HG03064 (cell line): ENCODE data around the gene HIVEP3.

Experiments used
- ATAC-seq: cut with Tn5 transposase; IDR thresholded peaks from one replicate; pipeline ENCODE4 v1.9.1; 2021; ENCODE audit warnings: low read depth; ENCODE audit not compliant: unreplicated experiment

HIVEP3 gene

DNA sequence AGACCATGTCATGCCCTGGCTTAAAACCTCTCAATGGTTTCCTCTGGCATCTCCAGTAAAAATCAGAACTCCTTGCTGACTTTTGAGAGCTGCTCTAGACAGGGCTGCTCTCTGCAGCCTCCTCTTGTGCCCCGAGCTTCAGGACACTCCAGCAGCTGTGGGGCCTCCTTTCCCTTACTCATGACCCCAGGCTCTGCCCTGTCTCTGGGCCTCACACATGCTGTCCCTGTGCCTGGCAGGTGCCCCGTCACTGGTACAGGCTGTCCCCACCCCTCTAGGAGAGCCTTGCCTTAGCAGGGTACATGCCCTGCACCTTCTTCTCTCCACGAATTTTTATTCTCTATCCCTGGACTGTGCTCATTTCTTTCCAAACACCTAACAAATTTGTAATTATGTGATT is 43.2 kb downstream of the HIVEP3 start:
- no peak for ATAC-seq

DNA sequence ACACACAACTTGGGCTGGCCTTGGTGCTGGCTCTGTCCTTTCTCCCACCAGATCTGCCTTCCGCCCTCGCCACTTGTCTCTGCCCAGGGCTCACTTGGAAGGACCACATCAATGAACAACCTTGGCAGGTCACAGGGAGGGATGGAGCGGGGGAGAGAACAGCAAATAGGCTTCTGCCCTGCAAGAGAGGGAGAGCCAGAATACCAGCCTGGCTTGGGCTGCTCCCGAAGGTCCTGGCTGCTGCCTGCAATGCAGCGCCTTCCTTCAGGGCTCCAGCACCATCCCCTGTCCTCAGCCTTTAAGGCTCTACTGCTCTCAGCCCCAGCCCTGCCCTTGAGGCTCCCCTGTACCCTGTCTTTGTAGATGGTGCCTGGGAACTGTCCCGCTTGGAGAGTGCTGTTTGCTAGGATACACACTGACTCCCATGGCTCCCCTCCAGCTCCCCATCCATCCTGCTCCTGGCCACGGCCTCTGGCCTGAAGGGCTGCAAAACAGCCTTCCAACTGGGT is 43.8 kb downstream of the HIVEP3 start:
- ATAC-seq = no peak

DNA sequence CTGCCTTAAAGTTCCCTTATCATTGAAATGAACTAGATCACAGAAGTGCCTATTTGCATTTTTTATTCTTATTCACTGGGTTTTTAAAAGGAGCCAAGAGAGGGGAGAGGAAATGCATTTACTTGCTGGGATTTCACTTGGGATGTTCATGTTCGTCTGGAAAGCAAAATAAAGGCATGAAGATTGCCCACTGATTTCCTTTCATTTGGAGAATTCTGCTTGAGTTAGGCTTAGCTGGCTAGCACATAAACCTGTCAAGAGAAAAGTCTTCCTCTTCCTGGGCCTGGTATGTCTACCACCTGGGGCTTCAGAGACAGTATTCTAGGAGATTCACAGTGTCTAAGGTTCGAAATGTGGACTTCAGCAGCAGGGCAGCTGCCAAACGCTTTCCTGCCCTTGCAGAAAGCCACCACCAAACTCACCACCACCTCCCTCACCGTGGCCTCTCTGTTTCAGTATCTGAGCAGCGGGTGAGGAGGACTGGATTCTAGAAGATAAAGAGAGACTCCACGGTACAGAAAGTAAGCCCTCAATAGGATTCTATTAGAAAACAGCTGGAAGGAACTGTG is 44.5 kb downstream of the HIVEP3 start:
- ATAC-seq = no peak

DNA sequence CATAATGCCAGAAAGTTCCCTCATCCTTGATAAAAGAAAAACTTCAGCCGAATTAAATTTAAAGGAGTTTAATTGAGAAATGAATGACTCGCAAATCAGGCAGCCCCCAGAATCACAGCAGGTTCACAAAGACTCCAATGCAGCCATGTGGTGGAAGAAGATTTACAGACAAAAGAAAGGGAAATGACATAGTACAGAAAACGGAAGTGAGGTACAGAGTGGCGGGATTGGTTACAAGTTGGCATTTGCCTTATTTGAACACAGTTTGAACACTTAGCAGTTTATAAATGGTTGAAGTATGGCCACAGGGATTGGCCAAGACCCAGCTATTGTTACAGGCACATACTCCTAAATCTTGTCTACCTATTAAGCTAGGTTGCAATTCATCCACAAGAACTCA is 46.6 kb downstream of the HIVEP3 start:
- ATAC-seq = no peak

DNA sequence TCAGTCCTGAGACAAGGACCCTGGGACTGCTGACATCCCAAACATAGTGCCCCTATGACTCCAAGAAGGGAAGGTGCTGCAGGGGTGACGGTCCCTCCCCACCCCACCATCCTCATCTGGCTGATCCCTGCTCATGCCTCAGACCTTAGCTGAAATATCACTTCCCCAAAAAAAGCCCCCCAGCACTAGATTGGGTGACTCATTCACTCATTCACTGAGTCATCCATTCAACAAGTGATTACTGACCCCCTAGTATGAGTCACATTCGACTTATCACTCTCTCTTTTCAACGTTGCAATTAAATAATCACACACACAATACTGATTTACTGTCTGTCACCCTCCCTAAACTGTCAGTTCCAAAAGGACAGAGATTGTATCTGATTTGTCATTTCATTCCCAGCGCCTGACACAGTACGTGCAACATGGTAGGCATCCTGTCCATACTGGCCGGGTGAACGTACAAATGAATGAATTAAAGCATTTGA is 48.6 kb downstream of the HIVEP3 start:
- no peak for ATAC-seq

DNA sequence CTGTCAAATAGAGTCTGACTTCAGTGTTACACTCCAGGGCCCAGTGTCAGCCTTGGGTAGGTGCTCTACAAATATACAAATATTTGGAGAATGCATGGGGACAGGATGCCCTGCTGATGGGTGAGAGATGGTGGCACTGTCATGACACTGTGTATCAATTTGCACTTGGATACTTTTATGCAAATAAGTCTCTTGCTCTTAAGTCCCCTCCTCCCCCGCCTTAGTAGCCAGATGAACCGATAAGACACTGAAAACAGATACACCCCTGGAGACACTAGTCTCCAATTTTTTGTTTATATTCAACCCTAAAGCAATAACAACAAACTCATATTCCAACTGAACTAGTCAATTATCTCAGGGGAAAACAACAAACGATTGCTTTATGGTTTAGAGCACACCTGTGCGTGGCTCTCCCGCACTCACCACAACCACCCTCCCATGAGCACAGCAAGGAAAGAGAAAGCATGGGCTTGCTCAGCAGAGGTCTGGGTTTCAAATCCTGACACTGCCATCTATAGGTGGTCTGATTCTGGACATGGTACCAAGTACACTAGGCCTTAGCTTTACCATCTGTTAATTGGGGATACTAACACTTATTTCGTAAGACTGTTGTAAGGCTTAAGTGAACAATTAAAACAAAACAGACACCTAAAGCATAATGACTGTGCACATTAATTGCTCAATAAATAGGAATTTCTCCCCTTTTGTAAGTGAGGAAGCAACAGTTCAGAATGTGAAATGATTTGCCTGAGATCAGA is 50.3 kb downstream of the HIVEP3 start:
- no peak for ATAC-seq

DNA sequence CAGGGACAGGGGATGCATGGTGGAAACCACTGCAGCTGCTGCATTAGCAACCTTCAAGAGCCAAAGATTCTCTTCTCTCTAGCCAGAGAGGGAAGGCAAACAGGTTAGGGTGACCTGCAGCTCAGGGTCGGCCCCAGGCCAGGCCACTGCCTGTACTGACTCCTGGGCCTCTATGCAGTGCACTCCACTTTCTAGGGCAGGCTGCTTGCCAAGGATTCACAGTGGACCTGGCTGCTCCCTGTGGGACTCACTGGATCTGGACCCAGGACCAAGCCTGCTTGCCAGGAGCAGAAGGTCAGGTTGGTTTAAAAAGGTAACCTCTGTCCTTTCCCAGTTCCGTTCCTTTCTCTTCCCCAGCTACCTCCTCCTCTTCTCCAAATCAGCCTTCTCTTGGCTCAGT is 52.4 kb downstream of the HIVEP3 start:
- no peak for ATAC-seq

DNA sequence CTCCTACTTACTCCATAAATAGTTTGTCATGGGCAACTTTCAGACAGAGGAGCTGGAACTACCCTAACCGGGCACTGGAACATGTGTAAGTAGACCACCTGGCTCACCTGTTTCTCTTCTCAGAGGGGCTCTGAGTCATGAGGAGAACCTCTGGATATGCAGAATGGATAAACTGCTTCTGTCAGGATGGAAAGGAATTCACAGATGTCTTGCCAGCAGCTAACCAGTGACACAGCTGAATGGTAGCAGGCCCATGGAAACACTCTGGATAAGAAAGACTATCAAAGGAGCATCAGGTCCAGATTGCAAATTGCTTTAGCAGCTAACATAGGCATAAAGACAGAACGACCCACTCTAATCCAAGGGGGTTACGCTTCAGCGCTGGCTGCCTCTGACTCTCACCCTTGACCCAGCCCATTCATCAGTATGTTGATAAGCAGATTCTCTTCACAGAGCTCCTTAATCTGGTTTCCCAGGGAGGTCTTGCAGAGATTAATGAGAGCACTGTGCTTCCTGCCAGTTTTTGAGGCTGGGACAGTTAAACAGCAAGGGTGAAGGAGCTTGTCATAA is 54.2 kb downstream of the HIVEP3 start:
- no peak for ATAC-seq

DNA sequence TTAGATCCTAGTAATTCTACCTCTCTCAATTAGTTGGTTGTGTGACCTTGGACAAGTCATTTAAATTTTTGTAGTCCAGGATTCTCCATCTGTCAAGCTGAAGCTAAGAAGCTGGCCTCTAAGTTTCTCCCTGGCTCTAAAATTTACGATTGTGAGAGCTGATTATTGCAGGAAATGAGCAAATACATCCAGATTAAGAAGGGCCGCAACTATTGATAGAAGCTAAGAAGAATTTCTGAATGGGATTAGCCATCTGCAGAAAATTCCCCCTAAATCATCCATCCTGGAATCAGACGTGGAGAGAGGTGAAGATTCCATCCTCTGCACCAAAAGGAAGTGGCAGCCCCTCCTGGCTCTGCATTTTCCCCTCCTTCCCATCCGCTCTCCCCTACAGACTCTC is 55.0 kb downstream of the HIVEP3 start:
- no peak for ATAC-seq

DNA sequence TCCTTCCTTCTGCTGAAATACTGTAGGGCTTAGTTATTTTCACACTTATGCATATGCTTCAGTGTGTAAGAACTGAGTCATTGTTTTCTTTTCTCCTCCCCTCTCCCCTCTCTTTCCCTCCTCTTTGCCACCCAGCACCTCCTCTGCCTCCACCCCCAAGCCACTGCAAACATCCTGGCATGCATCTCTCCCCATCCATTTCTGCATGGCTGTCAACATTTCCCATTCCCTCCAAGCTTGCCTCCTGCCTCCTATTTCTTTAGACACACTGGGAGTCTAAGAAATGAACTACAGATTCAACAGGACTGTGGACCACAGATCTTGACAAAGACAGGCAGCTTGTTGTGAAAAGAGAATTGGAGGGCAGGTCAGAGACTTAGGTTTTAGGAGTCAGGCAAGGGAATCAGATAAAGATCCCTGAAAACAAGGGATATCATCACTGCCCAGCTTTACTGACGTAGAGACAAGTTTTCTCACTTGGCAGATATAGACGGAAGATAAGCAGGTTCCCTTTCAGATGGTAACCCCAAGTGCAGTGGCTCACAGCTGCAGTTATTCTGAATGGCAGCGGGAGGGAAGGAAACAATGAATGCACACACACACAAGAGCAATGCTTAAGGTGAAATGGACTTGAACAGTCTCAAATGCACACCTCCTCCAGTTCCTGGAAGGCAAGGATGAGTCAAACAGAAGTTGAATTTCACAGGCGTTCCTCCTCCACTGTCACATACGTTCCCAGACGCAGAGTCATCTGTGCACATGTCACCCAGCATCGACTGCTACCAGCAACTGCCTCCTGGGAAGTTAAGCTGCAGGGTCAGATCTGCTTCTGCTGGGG is 56.1 kb downstream of the HIVEP3 start:
- ATAC-seq = no peak

DNA sequence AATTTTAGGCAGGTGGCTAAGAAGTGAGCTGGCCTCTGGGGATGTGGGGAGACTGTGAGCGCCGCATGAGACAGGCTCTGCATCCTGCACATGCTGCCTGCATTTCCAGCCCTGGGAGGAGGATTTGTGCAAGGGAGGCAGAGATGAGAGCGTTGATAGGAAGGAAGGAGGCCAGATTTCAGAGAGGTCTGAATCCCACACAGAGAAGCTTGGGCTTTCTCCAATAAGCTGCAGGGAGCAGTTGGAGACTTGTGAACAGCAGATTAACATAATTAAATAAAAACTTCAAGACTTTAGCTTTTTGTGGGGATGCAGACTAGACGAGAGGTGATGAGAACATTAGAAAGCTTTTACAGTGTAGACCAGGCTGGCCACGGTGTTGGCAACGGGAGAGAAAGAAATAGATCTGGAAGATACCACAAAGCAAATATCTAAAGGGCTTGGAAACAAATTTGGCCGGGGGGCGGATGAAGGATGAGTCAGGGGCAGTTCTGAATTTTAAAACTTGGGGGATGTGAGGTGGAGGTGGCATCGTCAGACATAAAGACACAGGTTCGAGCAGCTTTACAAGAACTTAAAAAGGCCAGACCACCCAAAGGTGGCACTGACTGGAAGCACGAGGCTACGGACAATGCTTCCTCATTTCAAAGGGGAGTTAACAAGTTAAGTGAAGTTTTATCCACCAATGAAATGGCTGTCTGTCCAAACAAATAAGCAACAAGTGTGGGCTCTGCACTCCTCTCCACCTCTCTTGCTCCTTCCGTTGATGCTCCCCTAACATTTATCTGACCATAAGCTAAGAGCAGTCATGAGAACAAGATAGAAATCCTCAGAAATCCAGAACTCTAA is 57.0 kb downstream of the HIVEP3 start:
- ATAC-seq = no peak

DNA sequence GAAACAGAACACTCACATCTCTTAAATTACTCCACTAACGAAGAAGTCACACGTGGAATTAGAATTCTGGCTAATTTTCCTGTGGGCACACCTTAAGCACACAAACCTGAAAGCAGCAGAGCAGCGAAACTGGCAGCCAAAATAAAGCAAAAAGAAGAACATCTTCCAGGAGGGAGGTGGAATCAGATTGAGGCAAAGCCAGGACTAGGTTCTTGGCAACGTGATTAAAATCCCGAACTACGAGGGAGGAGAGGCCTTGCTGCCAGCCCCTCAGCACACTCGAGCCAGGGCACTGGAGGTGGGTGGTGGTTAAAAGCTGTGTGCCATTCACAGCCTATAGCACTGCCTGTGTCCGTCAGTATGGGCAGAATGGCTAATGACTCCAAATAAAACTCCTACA is 58.0 kb downstream of the HIVEP3 start:
- ATAC-seq = no peak

DNA sequence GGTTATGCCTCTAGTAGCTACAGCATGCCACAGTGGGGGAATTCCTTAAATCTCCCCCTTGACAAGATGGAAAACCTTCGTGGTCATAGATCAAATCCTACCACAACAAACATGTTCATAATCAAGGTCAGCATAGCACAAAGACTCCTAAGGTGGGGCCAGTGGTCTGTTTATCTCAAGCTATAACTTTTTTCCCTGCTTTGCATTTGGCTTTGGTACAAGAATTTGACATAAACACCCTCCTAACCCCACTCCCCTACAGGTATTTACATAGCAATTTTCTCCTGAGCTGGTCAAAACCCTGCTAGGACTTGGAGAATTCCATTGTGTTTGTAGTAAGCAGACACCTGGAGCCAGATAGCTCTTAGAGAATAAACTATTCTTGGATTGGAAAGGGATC is 58.5 kb downstream of the HIVEP3 start:
- ATAC-seq = no peak

DNA sequence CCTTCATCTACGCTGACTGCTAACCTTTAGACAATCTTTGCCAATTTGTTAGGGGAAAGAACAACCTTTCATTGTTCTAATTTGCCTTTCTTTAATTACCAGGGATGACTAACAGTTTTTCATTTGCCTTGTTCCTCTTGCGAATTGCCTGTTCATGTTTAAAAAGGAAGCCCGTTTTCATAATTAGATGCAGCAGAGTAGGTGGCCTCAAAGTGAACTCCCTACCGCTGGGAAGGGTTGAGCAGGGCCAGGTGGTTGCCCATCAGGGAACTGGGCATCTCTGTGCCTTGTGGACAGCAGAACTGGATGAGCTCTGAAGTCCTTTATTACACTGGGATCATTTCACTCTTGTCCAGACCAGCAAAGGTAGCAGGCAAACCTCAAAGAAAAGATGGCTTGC is 59.0 kb downstream of the HIVEP3 start:
- ATAC-seq = no peak

DNA sequence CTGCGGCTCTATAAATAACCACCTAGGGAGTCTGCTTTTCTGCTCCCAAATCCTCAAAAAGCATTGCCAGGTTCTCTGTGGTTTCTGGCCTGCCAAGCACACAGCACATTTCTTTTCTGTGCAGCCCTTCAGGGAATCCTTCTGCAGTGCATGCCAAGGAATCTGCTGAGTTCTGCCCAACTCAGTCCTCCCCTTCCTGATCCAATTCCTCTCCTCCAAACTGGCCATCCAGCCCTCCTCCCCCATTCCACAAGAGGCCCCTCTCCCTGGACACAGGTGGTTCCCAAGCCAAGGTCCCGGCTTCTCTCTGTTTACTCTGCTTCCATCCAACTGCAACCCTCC is 61.8 kb downstream of the HIVEP3 start:
- ATAC-seq = no peak

DNA sequence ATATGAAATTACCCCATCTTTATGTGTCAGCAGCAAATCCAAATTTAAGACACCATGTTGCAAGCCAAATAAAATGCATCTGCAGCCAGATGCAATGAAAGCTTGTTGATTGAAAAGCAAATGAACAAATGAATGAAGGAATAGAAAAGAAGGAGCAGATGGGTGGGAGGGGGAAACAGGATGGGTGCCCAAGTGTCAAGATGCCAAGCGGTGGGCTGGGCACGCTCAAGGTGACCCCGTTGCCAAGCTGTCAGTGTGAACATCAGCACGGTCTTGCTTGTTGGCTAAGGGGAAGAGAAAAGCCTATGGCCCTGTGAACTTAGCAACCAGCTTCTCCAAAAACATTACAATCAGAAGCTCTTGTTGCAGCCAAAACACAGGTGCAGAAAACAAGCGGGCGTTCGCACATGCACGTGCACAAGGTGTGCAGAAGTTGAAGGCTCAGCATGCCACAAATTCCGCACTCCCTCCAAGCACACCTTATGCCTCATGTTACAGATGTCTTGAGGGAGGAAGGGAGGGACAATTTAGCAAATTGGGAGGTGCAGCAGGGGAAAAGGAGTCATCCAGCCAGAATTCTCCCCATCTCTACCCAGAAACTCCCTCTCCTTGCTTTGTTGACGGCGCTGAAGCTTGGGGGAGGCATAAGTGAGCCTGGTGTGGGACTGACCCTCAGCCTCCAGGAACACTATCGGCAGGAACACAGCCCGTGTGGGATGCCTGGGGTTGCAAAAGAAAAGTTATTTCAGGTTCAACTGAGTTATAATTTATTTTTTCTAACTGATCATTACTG is 62.4 kb downstream of the HIVEP3 start:
- no peak for ATAC-seq

DNA sequence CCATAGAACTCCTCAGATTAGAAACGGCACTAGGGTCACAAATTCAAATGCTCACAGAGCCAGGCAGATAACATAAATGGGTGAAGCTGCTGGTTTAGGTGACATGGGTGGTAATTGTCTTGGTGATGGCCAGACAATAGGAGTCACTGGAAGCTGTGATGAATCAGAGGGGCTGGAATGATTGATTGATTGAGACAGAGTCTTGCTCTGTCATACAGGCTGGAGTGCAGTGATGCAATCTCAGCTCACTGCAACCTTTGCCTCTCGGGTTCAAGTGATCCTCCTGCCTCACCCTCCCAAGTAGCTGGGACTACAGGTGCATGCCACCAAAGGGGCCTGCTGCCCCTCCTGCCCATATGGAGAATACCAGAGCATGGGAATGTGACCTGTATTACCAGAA is 63.0 kb downstream of the HIVEP3 start:
- no peak for ATAC-seq

DNA sequence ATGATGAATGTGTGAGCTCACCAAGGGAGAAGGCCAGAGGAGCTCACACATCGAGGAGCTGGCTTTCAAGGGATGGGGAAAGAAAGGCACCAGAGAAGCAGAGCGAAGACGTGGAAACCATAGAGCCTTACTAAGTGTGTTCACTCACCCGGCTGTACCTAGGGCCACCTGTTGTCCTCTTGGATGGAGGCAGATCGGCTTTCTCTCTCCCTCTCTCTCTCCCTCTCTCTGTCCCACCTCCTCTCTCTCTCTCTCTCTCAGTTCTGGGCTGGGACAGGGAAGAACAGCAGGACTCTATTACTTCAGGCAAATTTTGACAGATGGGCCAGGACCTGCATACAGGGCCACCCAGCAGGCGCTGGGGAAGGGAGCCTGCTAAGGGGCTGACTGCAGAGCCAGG is 64.8 kb downstream of the HIVEP3 start:
- no peak for ATAC-seq

DNA sequence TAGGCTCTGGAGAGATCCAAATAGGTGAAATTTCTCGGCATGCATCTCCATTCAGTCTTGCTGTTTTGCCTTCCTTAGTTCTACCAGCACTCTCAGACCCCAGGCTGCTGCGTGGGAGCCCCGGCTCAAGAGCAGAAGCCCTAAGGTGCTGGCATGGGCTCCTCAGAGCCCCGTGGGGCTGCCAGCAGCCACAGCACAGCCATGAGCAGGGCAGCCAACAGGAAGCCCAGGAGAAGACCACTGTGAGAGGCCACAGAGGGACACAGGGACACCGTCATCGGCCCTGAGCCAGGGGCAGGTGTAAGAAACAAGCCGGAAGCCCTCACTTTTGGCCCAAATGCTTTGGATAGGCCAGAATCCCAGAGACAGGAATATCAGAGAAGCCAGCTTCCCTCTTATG is 66.6 kb downstream of the HIVEP3 start:
- ATAC-seq = no peak

DNA sequence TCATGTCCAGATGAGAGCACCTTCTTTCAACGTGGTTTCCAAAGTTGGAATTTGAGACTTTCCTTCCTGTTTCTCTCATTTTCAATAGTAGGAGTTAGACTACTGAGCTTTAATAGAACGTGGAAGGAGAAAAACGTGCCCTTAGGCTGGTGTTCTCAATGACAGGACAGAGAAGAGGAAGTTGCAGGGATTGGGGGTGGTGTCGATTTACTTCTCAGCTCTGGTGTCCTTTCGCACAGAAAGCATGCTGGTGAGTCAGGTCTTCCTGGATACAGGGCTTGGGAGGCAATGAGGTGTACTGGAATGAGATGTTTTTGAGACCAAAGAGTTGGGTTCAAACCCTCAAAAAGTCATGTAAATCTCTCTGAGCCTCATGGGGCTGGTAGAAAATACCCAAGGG is 67.1 kb downstream of the HIVEP3 start:
- ATAC-seq = no peak
